ENCODE data around the gene DGLUCY.
"Not testable (repeated sequence)": the region's sequence is repeated elsewhere in the genome, so short reads cannot be mapped to it uniquely, and the experiment has no call there.

Gene DGLUCY

DNA sequence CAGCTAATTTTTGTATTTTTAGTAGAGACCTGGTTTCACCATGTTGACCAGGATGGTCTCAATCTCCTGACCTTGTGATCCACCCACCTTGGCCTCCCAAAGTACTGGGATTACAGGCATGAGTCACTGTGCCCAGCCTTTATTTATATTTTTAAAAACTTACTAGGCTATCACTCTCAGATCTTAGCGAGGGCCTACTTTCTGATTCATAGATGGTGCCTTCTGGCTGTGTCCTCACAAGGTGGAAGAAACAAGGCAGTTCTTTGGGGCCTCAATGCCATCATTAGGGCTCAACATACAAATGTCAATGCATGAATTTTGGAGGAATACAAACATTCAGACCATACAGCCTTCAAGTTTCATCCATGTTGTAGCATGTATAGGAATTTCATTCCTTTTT, 2.4 kb upstream of the DGLUCY start:
- DNase-seq = no peak

DNA sequence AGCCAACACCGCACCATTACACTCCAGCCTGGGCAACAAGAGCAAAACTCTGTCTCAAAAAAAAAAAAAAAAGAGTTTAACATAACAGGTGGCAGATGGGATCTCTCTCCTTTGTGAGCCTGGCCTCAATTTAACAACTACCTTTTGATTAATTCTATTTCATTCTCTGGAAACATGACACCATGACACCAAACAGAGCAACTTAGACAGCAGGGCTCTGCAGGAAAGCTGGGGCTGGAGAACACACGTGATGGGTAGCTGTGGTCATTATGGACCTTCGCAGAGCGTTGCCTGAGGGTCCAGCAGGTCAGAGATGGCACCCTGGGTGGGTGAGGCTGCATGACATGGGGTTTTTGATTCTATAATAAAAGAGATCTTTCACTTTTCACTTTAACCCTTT, 1.7 kb upstream of the DGLUCY start:
- DNase-seq = no peak

DNA sequence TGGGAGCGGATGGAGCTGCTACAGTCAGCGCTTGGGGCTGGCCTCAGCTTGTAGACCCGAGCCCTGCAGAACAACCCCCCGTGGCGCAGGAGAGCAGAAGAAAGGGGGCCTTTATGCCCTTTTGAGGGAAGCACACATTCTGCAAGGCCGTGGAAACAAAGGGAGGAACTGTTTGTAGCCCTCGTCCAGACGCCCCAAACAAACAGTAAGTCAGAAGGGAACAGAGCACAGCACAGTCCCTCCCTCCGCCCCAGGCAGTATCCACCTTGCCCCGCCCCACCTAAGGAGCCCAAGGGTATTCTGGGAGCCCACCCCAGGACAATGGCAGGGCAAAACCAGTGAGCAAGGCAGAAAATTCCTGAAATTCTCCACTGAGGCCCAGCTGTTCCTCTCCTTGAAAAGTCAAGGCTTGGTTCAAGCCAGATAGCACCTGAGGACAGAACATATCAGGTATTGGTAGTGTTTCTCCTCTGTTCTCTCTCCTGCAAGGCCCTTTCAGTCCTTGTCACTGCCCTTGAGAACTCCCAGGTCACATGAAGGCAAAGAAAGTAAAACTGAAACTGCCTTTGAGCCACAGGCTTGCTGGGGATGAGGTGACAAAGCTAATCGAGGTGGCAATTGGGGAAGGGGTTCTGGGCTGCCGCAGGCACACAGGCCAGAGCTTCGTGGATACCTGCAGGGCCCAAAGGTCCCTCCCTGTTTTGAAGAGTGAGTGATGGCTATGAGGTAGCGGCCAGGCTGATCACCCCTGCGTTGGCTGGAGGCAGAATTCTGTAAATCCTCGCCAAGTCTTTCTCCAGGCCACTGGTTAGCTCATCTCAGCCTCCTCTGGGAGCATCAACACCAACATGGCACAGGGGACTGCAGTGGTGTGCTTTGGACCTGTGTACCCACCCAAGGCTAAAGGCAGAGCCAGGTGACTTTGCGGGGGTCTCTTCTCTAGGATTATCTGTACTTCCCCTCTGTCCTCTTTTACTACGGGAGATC, 499 bp downstream of the DGLUCY start:
- peak; percentile 32 to 71 (median 47) for DNase-seq

- no peak for DNase-seq
These were observed 2.3 kb downstream of the DGLUCY start for GRCh38 chr14:91115986-91116770.

- no peak for DNase-seq
These were observed 3.2 kb downstream of the DGLUCY start for GRCh38 chr14:91116913-91117588.

DNA sequence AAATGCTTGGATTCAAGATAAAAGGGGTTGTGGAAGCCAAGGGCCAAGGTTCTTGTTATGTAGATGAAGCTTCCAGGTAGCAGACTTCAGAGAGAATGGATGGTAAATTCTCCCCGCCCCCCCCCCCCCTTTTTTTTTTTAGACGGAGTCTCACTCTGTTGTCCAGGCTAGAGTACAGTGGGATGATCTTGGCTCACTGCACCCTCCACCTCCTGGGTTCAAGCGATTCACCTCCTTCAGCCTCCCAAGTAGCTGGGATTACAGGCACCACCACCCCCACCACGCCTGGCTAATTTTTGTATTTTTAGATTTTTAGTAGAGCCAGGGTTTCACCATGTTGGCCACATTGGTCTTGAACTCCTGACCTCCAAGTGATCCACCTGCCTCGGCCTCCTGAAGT, 4.1 kb downstream of the DGLUCY start:
- DNase-seq = no peak

GRCh38 chr14:91118511-91119068, 4.7 kb downstream of the DGLUCY start:
- no peak for DNase-seq

- DNase-seq = no peak
These were observed 5.9 kb downstream of the DGLUCY start for GRCh38 chr14:91119556-91120311.

GRCh38 chr14:91123201-91123600, 9.3 kb downstream of the DGLUCY start:
- DNase-seq = no peak

- DNase-seq = not testable (repeated sequence)
These were observed 10.8 kb downstream of the DGLUCY start for GRCh38 chr14:91124406-91125270.

GRCh38 chr14:91125271-91125660, 11.4 kb downstream of the DGLUCY start:
- DNase-seq = no peak

- no peak for DNase-seq
These were observed 11.9 kb downstream of the DGLUCY start for GRCh38 chr14:91125801-91126200.

DNA sequence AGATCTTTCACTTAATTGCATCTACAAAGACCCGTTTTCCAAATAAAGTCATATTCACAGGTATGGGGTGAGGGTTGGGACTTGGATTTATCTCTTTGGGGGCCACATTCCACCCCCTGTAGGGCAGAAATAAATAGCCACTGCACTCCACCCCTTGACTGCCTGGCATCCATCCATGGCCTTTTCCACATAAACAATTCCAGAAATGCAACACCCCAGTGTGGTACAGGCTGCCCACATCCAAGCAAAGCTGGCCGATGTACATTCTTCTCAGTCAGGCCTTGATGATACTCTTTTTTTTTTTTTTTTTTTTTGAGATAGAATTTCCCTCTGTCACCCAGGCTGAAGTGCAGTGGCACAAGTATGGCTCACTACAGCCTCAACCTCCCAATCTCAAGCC, 12.9 kb downstream of the DGLUCY start:
- no peak for DNase-seq

DNA sequence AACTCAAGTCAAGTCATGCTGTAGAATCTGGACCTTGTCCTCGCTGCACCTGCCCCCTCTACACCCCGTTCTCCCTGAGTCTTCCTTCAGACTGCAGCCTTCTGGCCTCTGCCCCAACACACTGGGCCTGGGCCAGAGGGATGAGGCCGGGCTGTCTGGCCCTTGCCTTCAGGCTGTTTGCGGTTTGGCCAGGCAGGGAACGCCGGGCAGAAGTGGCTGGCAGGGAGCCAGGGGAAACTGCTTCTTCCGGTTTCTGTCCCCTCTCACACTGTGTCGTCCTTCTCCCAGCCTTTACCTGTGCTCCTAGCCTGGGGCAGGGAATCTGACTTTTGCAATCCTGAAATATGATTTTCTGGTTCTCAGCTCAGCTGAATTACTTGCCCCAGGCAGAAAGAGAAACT, 13.5 kb downstream of the DGLUCY start:
- no peak for DNase-seq

DNA sequence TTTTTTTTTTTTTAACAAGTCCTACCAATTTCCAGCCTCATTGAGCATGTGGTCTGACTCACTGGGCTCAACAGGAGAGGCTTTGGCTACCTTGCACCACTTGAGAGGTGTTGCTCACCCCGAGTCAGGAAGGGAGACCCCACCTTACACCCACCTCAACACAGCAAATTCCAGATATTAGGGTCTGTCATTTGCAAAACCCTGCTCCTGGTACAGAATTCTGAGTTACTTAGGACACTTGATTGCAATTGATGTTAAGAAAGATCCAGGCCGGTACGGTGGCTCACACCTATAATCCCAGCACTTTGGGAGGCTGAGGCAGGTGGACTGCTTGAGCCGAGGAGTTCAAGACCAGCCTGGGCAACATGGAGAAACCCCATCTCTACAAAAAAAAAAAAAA, 14.1 kb downstream of the DGLUCY start:
- DNase-seq = no peak

DNA sequence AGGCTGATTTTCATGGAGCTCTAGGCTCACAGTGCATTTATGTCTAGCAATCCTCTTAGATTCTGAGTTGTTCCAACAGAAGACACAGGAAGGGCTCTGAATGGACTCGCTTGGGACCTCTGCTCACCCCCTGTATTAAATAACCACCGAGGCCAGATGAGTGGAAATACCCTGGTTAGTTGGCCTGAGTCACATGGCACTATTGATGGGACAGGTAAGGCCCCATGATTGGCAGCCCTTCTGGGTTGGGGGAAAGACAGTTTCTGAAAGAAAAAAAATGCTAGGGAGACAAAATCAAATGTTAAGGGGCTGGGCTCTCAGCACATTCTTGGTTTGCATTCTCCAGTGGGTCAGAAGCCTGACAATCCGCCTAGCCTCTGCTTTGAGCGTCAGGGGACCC, 14.8 kb downstream of the DGLUCY start:
- no peak for DNase-seq

DNA sequence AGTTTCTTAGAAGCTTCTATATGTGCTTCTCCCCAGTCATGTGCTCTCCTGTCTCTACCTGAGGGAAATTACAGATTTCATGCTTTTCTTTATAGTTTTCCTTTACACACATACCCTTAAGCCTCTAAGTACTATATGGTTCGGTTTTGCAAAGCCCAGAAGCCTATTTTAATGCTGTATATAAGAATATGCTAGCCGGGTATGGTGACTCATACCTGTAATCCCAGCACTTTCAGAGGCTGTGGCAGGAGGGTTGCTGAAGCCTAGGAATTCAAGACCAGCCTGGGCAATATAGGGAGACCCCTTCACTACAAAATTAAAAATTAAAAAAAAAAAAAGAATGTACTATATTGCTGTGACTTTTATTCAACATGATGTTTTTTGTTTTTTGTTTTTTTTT, 15.4 kb downstream of the DGLUCY start:
- no peak for DNase-seq

GRCh38 chr14:91135039-91135438, 21.2 kb downstream of the DGLUCY start:
- no peak for DNase-seq

DNA sequence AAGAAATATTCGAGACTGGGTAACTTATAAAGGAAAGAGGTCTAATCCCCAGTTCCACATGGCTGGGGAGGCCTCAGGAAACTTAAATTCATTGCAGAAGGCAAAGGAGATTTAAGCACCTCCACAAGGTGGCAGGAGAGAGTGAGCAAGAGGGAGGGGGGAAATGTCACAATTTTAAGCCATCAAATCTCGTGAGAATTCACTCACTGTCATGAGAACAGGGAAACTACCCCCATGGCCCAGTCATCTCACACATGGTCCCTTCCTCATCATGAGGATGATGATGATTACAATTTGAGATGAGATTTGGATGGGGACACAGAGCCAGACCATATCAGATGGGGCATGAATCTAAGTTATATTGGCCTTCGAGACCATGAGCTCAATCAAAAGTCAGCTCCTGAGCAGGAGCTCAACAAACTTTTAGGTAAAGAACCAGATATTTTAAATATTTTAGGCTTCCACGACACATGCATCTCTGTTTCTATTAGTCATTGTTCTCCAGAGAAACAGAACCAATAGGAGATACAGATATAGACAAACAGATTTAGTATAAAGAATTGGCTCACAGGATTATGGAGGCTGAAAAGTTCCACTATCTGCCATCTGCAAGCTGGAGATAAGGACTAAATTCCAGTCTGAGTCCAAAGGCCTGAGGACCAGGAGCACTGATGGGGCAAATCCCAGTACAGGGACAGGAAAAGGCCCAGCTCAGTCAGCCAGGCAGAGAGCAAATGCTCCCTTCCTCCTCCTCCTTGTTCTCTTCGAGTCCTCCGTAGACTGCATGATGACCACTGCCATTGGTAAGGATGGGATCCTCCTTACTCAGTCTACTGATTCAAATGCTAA, 24.9 kb downstream of the DGLUCY start:
- DNase-seq = peak in 4 of 6 experiments; percentile 5 to 44 (median 25)

DNA sequence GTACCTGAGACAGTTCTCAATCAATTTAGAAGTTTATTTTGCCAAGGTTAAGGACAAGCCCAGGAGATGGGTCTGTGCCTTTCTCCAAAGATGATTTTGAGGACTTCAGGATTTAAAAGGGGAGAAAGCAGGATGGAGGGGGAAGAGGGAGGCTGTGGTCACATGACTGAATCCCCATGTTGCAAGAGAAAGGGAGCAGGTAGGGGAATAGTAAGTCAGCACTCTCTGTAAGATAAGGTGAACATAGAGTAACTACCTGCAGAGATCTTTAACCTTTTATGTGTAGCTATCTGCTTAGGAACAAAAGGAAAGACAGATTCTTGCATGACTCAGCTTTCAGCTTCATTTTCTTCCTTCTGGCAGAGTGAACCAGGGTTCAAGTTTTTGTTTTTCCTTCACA, 25.9 kb downstream of the DGLUCY start:
- no peak for DNase-seq
